ENCODE results near the gene MTPN. TPM values are rescaled to one million over a fixed set of nuclear protein-coding genes. Genes with fewer than 3 reads are reported as not detected.

MTPN gene
- total and polyA plus RNA-seq, 5 donors from 2014 or later: 75.3 to 121 (median 104) TPM

DNA sequence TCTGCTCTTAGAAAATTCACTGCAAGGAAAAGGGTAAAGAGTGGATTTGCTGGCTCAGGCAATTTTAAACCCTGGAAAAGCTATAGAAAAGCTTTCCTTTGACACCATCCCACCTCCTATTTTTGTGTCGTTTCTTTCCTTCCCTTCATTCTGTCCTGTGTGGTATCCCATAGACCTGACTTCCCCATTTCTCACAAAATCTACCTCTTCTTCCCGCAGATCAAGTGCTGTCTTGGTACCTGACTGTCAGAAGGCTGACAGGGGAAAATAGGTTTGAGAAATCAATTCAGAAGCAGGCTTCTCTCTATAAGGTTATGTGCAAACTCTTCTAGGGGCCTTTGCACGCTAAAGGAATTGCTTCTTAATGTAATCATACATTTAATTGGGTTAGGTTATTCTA lies 98.9 kb downstream of the MTPN start:
- Mint-ChIP-seq H3K4me1 (no peaks in the 10 kb centered on the region), H3K36me3 (no peaks in the 10 kb centered on the region), H3K9me3 (peaks cover 0 to 4% (median 0%) of the 10 kb centered on the region in 7 donors), H3K4me3 (no peak overlapping the region), H3K27me3 (peaks cover 4% of the 10 kb centered on the region), H3K27ac (peak overlapping the region in 1 of 3 donors; percentile 59)
- Histone ChIP-seq H3K4me1 (ENCODE audit: control insufficient read depth, insufficient read depth, low read length, poor library complexity, severe bottlenecking) (no peaks in the 10 kb centered on the region), H3K9me3 (ENCODE audit: control insufficient read depth in 2 of 2, low read length in 2 of 2) (no peaks in the 10 kb centered on the region), H3K27ac (ENCODE audit: insufficient read depth, low read length, poor library complexity, severe bottlenecking) (no peak overlapping the region), H3K4me3 (ENCODE audit: low read depth, low read length) (no peak overlapping the region), H3K27me3 (ENCODE audit: control insufficient read depth, insufficient read depth, low read length) (peaks cover 4% of the 10 kb centered on the region), H3K36me3 (ENCODE audit: control insufficient read depth, insufficient read depth, low read length) (no peaks in the 10 kb centered on the region)
- no peak for DNase-seq
- no peak for ATAC-seq (ENCODE audit: low read depth in 2 of 2)

DNA sequence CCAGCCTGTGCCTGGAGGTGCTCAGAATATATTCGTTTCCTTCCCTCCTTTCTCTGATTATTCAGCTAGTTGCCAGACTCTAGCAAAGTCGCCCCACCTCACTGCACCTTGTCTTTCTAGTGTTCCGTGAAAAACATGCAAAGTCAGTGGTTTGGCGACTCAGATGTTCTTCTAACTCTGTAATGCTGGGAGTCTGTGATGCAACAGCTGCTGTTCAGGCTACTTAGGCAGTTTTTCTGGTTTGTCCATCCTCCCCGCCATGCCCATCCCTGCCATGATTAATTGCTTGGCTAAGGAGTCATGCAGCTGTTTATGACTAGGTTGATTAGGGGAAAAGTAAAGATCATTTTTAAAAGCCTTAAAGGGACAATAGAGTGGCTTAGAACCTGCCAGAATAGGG lies 99.4 kb downstream of the MTPN start:
- Mint-ChIP-seq H3K27me3 (peaks cover 4% of the 10 kb centered on the region), H3K4me3 (no peak overlapping the region), H3K27ac (no peak overlapping the region), H3K9me3 (peaks cover 0 to 4% (median 0%) of the 10 kb centered on the region in 7 donors), H3K36me3 (no peaks in the 10 kb centered on the region), H3K4me1 (no peaks in the 10 kb centered on the region)
- DNase-seq (no peak), ATAC-seq (ENCODE audit: low read depth in 2 of 2) (no peak)
- Histone ChIP-seq H3K27me3 (ENCODE audit: control insufficient read depth, insufficient read depth, low read length) (peaks cover 4% of the 10 kb centered on the region), H3K27ac (ENCODE audit: insufficient read depth, low read length, poor library complexity, severe bottlenecking) (no peak overlapping the region), H3K9me3 (ENCODE audit: control insufficient read depth in 2 of 2, low read length in 2 of 2) (no peaks in the 10 kb centered on the region), H3K4me3 (ENCODE audit: low read depth, low read length) (no peak overlapping the region), H3K36me3 (ENCODE audit: control insufficient read depth, insufficient read depth, low read length) (no peaks in the 10 kb centered on the region), H3K4me1 (ENCODE audit: control insufficient read depth, insufficient read depth, low read length, poor library complexity, severe bottlenecking) (no peaks in the 10 kb centered on the region)

Other genes with a start within 250 kb of the MTPN start
- not detected for gene SLC13A4, start 249.2 kb downstream of the MTPN start, total RNA-seq
- gene SLC13A4, start 249.2 kb downstream of the MTPN start, polyA plus RNA-seq: under 1 TPM in 3 of 4 donors, not detected in 1; 0.02 to 0.24 (median 0.03) TPM
- gene FAM180A, start 228.5 kb downstream of the MTPN start, total RNA-seq: not detected
- not detected for gene FAM180A, start 228.5 kb downstream of the MTPN start, polyA plus RNA-seq

Data from CD4-positive, CD25-positive, alpha-beta regulatory T cell (primary cell).